ENCODE results near the gene LTV1. TPM values are rescaled to one million over a fixed set of nuclear protein-coding genes. Genes with fewer than 3 reads are reported as not detected.

The LTV1 gene
- total RNA-seq, 1 donor: 16.6 TPM

- Histone ChIP-seq H3K27ac (ENCODE audit: low read depth, low read length) (peak overlapping the region; percentile 89), H3K79me2 (ENCODE audit: insufficient read depth, low read length) (no peaks in the 10 kb centered on the region), H3K4me2 (ENCODE audit: insufficient read depth, low read length) (no peak overlapping the region), H3K4me1 (ENCODE audit: insufficient read depth, low read length) (peaks cover 53% of the 10 kb centered on the region), H3K9me3 (ENCODE audit: low read depth, low read length) (no peaks in the 10 kb centered on the region), H2AFZ (ENCODE audit: low read length) (no peak overlapping the region), H3K4me3 (ENCODE audit: insufficient read depth, low read length) (no peak overlapping the region), H3K27me3 (ENCODE audit: insufficient read depth, low read length) (no peaks in the 10 kb centered on the region), H3K36me3 (ENCODE audit: insufficient read depth, low read length) (peaks cover 3% of the 10 kb centered on the region), H4K20me1 (ENCODE audit: insufficient read depth, low read length) (no peaks in the 10 kb centered on the region)
- no peak for TF ChIP-seq CTCF (IDR thresholded peaks at IDR 0.05; ENCODE audit: extremely low read depth, low read depth, low read length)
- no peak for DNase-seq (ENCODE audit: insufficient read length, low spot score, missing footprints)
Observed at GRCh38 chr6:143807103-143807772, 35.9 kb upstream of the LTV1 start.

- H3K9me3 ChIP-seq (ENCODE audit: low read depth, low read length): no peaks in the 10 kb centered on the region
- H3K27ac ChIP-seq (ENCODE audit: low read depth, low read length): no peak overlapping the region
- no peak for TF ChIP-seq CTCF (IDR thresholded peaks at IDR 0.05; ENCODE audit: extremely low read depth, low read depth, low read length)
Observed at GRCh38 chr6:143810745-143811144, 32.4 kb upstream of the LTV1 start.

GRCh38 chr6:143811501-143812157, 31.5 kb upstream of the LTV1 start:
- Histone ChIP-seq H3K4me2 (ENCODE audit: insufficient read depth, low read length) (no peak overlapping the region), H3K79me2 (ENCODE audit: insufficient read depth, low read length) (no peaks in the 10 kb centered on the region), H2AFZ (ENCODE audit: low read length) (no peak overlapping the region), H3K4me3 (ENCODE audit: insufficient read depth, low read length) (no peak overlapping the region), H4K20me1 (ENCODE audit: insufficient read depth, low read length) (no peaks in the 10 kb centered on the region), H3K4me1 (ENCODE audit: insufficient read depth, low read length) (peaks cover 18% of the 10 kb centered on the region), H3K27ac (ENCODE audit: low read depth, low read length) (no peak overlapping the region), H3K36me3 (ENCODE audit: insufficient read depth, low read length) (peaks cover 3% of the 10 kb centered on the region), H3K9me3 (ENCODE audit: low read depth, low read length) (no peaks in the 10 kb centered on the region), H3K27me3 (ENCODE audit: insufficient read depth, low read length) (no peaks in the 10 kb centered on the region)
- TF ChIP-seq CTCF (IDR thresholded peaks at IDR 0.05; ENCODE audit: extremely low read depth, low read depth, low read length): no peak
- peak; percentile 22 for DNase-seq (ENCODE audit: insufficient read length, low spot score, missing footprints)

More at GRCh38 chr6:143810745-143811144, 32.4 kb upstream of the LTV1 start:
- no peak overlapping the region for H2AFZ ChIP-seq (ENCODE audit: low read length)
- peaks cover 26% of the 10 kb centered on the region for H3K4me1 ChIP-seq (ENCODE audit: insufficient read depth, low read length)
- peaks cover 3% of the 10 kb centered on the region for H3K36me3 ChIP-seq (ENCODE audit: insufficient read depth, low read length)
- H4K20me1 ChIP-seq (ENCODE audit: insufficient read depth, low read length): no peaks in the 10 kb centered on the region
- H3K4me2 ChIP-seq (ENCODE audit: insufficient read depth, low read length): no peak overlapping the region
- H3K4me3 ChIP-seq (ENCODE audit: insufficient read depth, low read length): no peak overlapping the region
- H3K27me3 ChIP-seq (ENCODE audit: insufficient read depth, low read length): no peaks in the 10 kb centered on the region
- no peak for DNase-seq (ENCODE audit: insufficient read length, low spot score, missing footprints)
- no peaks in the 10 kb centered on the region for H3K79me2 ChIP-seq (ENCODE audit: insufficient read depth, low read length)

- DNase-seq (ENCODE audit: insufficient read length, low spot score, missing footprints): no peak
- Histone ChIP-seq H3K79me2 (ENCODE audit: insufficient read depth, low read length) (no peaks in the 10 kb centered on the region), H3K9me3 (ENCODE audit: low read depth, low read length) (no peaks in the 10 kb centered on the region), H2AFZ (ENCODE audit: low read length) (no peak overlapping the region), H3K4me2 (ENCODE audit: insufficient read depth, low read length) (no peak overlapping the region), H3K4me3 (ENCODE audit: insufficient read depth, low read length) (no peak overlapping the region), H4K20me1 (ENCODE audit: insufficient read depth, low read length) (no peaks in the 10 kb centered on the region), H3K4me1 (ENCODE audit: insufficient read depth, low read length) (no peaks in the 10 kb centered on the region), H3K27me3 (ENCODE audit: insufficient read depth, low read length) (no peaks in the 10 kb centered on the region), H3K36me3 (ENCODE audit: insufficient read depth, low read length) (peaks cover 3% of the 10 kb centered on the region), H3K27ac (ENCODE audit: low read depth, low read length) (no peak overlapping the region)
- no peak for TF ChIP-seq CTCF (IDR thresholded peaks at IDR 0.05; ENCODE audit: extremely low read depth, low read depth, low read length)
Observed at GRCh38 chr6:143817621-143818020, 25.5 kb upstream of the LTV1 start.

All from osteoblast (primary cell).